Vagina (tissue), 2 donors: ENCODE measurements around the gene NNMT.

Experiments used
- CTCF ChIP-seq, 3 experiments: fragments of 450-650 bp in 2 of 3; fragments of 200-600 bp in 1 of 3; sonication (generic) in 1 of 3; IDR thresholded peaks; one replicate each; pipeline ENCODE4 v1.5.1; 2017 to 2019; ENCODE audit warnings: antibody characterized with exemption in 3 of 3, mild to moderate bottlenecking in 2 of 3, moderate library complexity in 2 of 3
- POLR2A ChIP-seq, 2 donors: fragments of 450-650 bp; IDR thresholded peaks; one replicate each; pipeline ENCODE4 v1.6.1; 2017; ENCODE audit warnings: antibody characterized with exemption in 2 of 2, mild to moderate bottlenecking in 2 of 2, moderate library complexity in 2 of 2

DNA sequence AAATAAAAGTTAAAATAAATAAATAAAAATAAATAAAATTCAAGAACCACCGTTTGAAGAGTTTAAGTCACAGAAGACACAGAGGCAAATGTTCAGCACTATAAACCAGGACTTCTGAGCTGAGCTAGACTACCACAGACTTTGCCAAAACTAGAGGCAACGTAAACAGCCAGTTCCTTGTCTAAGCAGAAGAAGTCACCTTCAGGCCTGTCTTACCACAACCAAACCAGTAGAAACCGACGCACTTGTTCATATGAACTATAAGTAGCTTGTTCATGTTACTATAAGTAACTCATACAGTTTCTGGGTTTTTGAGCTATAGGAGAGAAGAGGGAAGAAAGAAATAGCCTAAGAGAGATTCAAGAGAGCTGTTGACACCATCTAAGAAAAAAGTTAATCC is 48.3 kb downstream of the NNMT start:
- TF ChIP-seq CTCF (IDR thresholded peaks at IDR 0.05) (no peak), POLR2A (IDR thresholded peaks at IDR 0.05) (no peak)
